NCI-H1105 (cell line): ENCODE data around the gene NAGS.
A peak's percentile ranks its signal among the peaks of the same experiment; 100 is the strongest.
"Not testable (repeated sequence)": the region's sequence is repeated elsewhere in the genome, so short reads cannot be mapped to it uniquely, and the experiment has no call there.

ENCODE experiments used
- DNase-seq: peaks from one replicate; lab custom pipeline; 2025; lab: John Stamatoyannopoulos, UW

NAGS gene

GRCh38 chr17:44039829-44040635 lies 35.6 kb downstream of the NAGS start:
- DNase-seq, result no peak

DNA sequence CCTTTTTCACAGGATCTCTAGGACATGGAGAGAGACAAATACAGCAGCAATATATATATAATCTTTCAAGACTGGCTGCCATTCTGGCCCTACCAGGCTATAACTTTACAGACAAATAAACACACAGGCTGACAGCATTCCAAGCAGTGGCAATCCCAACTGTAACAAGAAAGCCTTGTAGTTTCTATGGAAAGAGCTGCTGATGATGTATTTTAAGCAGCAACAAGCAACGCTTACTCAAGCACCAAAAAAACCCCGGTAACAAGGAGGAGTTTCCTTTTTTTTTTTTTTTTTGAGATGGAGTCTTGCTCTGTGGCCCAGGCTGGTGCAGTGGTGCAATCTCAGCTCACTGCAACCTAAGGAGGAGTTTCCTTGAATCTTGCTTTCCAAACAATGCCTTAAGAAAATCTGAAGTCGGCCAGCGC lies 38.9 kb downstream of the NAGS start:
- DNase-seq, result no peak

GRCh38 chr17:44044071-44044470 lies 39.6 kb downstream of the NAGS start:
- no peak for DNase-seq

- no peak for DNase-seq
Observed at GRCh38 chr17:44045486-44045885, 41.1 kb downstream of the NAGS start.

DNA sequence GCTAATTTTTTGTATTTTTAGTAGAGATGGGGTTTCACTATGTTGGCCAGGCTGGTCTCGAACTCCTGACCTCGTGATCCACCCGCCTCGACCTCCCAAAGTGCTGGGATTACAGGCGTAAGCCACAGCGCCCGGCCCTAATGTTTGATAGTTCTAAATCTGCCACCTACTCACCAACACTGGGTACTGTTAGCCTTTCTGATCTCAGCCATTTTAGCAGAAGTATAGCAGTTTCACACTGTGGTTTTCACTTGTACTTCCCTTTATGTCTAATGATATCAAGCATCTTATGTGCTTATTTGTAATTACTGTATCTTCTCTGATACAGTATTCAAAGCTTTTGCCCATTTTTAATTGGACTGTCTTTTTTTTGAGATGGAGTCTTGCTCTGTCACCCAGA lies 42.5 kb downstream of the NAGS start:
- DNase-seq, result not testable (repeated sequence)

DNA sequence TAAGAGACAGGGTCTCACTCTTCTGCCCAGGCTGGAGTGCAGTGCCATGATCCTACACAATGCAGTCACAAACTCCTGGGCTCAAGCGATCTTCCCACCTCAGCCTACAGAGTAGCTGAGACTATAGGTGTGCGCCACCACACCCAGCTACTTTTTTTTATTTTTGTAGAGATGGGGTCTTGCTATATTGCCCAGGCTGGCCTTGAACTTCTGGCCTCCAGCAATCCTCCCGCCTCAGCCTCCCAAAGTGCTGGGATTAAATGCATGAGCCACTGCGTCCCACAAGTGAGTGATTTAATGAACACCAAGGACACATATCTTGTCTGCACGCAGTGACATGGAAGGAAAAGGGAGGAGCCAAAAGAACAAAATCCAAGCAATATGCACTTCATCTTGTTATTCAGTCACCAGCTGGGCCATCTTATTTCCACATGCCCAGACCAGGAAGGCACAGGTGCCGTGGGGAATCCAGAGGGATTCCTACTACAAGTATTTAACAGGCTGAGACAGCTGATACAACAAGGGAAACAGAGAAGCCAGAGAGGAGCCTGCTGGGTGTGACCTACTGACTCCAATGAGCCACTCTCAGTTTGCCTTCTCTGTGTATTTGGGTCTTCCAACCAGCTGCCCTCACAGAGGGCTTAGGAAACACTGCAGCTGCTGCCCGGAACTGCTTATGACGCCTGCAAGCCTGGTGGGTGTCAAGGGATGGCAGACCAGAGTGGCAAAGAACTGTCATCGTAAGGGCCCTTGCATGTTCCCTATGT lies 45.1 kb downstream of the NAGS start:
- no peak for DNase-seq

DNA sequence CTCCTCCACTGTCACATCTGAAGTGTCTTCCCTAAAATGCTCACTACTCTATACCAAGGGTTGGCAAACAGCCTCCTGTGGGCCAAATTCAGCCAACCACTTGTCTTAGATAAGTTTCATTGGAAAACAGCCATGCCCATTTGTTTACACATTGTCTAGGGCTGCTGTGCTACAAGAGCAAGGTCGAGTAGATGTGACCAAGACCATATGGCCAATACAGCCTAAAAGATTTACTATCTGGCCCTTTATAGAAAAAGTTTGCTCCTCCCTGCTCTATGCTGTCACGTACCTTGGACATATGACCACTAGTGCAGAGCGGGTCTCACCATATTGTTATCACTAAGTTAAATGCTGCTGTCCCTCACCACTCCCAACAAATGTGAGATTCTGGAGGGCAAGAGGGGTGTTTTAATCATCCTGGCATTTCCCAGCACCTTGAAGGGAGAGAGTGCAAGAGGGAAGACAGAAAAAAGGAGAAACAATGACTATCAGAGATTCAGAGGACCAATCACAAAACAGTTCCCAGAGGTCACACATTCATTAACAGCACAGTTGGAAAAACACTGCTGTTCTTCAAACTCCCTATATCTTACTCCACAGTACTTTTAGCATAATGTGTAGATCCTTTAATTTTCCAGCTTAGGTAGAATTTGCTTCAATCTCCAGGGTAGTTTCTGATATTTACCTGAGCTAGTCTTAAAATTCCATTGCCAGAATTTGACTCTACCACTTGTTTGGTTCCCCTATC lies 48.9 kb downstream of the NAGS start:
- peak; percentile 46 for DNase-seq
